ENCODE results near the gene MAL.

MAL gene

DNA sequence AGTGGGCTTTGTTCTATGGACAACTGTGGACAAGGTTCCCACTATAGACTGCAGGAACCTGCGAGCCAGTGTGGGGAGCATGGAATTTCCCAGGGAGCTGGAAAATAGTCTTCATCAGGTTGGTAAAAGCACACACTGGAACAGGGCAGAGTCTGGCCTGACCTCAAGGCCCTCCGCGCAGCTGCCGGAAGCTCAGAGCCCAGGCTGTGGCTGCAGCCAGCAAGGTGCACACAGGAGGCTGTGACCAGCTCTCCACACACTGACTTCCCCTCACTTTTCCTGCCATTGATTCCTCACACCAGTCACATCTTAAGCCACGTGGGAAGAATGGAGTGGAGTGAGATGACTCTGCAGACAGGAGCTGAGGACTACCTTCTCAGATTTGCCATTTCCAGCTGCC is 19.1 kb downstream of the MAL start:
- no peak for DNase-seq (ENCODE audit: low read depth)
- TF ChIP-seq, protein P1, sequence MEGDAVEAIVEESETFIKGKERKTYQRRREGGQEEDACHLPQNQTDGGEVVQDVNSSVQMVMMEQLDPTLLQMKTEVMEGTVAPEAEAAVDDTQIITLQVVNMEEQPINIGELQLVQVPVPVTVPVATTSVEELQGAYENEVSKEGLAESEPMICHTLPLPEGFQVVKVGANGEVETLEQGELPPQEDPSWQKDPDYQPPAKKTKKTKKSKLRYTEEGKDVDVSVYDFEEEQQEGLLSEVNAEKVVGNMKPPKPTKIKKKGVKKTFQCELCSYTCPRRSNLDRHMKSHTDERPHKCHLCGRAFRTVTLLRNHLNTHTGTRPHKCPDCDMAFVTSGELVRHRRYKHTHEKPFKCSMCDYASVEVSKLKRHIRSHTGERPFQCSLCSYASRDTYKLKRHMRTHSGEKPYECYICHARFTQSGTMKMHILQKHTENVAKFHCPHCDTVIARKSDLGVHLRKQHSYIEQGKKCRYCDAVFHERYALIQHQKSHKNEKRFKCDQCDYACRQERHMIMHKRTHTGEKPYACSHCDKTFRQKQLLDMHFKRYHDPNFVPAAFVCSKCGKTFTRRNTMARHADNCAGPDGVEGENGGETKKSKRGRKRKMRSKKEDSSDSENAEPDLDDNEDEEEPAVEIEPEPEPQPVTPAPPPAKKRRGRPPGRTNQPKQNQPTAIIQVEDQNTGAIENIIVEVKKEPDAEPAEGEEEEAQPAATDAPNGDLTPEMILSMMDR (IDR thresholded peaks at IDR 0.05; ENCODE audit: control insufficient read depth, insufficient read depth, low read depth, low read length, missing control alignments) = no peak

DNA sequence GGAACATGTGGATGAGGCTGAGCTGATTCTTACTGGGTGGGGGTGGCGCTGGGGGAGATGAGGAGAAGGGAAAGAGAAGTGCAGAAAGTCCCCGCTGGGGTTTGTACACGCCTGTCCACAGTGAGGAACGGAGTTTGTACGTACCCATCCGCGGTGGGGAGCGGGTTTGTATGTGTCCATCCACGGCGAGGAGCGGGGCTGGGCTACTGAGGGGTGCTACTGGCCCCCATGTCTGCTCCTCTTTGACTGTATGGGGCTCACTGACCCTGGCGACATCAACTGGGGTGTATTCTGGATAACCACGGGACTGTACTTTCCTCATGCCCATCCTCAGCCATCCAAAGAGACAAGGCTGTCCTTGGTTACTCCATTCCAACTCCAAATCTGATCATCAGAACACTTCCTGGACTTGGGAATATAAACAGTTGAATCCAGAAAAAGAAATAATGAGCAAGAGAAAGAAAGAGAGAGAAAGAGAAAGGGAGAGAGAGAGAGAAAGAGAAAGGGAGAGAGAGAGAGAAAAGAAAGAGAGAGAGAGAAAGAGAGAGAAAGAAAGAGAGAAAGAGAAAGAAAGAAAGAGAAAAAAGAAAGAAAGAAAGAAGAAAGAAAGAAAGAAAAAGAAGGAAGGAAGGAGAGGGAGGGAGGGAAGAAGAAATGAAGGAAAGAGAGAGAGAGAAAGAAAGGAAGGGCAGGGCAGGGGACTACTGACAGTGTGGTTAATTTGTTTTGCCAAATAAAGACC is 21.0 kb downstream of the MAL start:
- DNase-seq (ENCODE audit: low read depth) = no peak
- H3K4me3 ChIP-seq (ENCODE audit: control insufficient read depth, low read depth, low read length) = no peak overlapping the region
- TF ChIP-seq, protein P1 (IDR thresholded peaks at IDR 0.05; ENCODE audit: control insufficient read depth, insufficient read depth, low read depth, low read length, missing control alignments) = no peak

More for the DNA sequence above, 19.1 kb downstream of the MAL start:
- no peak overlapping the region for H3K4me3 ChIP-seq (ENCODE audit: control insufficient read depth, low read depth, low read length)

DNA sequence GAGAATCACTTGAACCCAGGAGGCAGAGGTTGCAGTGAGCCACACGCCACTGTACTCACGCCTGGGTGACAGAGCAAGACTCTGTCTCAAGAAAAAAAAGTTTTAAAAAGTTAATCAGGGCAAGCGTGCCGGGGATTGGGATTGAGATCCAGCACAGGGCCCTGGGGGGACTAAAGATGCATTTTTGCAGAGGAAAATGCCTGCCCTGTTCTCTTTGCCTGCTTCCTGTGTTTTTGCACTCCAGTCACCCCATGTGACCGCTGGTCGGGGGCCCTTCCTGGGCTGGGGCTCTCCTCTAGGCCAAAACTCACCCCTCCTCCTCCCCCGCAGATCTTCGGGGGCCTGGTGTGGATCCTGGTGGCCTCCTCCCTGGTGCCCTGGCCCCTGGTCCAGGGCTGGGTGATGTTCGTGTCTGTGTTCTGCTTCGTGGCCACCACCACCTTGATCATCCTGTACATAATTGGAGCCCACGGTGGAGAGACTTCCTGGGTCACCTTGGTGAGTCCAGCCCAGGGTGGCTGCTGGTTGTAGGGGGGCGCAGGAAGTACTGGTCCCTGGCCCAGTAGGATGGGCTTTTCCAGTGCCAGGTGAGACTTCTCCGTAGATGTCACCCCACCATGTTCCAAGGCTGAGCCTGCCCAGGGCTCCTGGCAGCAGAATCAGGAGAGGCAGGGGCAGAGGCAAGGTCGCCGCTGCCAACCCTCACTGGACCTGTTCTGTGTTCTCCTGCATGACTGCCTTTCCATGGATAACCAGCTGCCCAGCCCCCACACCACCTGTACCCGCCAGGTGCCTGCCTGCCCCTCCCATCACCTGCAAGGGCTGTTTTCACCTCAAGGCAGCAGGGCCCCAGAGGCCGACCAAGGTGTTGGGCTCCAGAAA is 22.4 kb downstream of the MAL start:
- H3K4me3 ChIP-seq (ENCODE audit: control insufficient read depth, low read depth, low read length) = no peak overlapping the region
- no peak for DNase-seq (ENCODE audit: low read depth)
- TF ChIP-seq, protein P1 (IDR thresholded peaks at IDR 0.05; ENCODE audit: control insufficient read depth, insufficient read depth, low read depth, low read length, missing control alignments) = no peak

DNA sequence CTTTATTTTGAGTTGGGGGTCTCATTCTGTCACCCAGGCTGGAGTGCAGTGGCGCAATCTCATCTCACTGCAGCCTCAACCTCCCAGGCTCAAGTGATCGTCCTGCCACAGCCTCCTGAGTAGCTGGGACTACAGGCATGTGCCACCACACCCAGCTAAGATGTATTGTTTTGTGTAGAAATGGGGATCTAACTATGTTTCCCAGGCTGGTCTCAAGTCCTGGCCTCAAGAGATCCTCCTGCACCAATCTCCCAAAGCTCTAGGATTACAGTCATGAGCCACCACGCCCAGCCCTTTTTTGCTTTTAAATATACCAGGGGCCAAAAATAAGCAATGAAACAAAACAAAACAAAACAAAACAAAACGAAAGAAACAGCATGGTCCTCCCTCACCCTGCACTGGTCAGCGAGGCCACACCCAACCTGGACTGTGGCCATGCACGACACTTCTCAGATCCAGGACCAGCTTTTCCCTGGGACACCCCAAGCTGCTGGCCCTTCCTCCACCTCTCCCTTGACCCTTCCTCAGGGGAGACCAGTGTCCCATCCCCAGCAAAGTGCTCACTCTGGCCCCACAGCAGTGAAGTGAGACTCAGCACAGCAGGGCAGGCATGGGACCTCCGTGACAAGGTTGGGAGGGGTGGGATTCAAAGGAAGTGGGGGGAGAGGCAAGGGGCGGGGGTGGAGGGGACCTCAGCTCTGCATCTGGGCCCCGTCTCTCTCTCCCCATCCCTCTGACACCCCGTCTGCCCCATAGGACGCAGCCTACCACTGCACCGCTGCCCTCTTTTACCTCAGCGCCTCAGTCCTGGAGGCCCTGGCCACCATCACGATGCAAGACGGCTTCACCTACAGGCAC is 23.5 kb downstream of the MAL start:
- no peak overlapping the region for H3K4me3 ChIP-seq (ENCODE audit: control insufficient read depth, low read depth, low read length)
- no peak for DNase-seq (ENCODE audit: low read depth)
- TF ChIP-seq, protein P1 (IDR thresholded peaks at IDR 0.05; ENCODE audit: control insufficient read depth, insufficient read depth, low read depth, low read length, missing control alignments) = no peak

DNA sequence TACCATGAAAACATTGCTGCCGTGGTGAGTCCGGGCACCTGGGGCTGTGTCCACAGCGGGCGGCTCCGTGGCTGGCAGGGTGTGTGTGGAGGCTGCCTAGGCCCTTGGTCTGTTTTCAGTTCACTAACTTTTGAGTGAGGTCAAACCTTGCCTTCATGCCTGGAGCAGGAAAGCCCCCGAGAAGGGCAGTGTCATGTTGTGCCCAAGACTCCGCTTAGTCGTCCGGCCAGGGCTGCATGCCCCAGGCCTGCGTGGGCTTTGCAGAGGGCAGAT is 24.1 kb downstream of the MAL start:
- TF ChIP-seq, protein P1 (IDR thresholded peaks at IDR 0.05; ENCODE audit: control insufficient read depth, insufficient read depth, low read depth, low read length, missing control alignments) = no peak

DNA sequence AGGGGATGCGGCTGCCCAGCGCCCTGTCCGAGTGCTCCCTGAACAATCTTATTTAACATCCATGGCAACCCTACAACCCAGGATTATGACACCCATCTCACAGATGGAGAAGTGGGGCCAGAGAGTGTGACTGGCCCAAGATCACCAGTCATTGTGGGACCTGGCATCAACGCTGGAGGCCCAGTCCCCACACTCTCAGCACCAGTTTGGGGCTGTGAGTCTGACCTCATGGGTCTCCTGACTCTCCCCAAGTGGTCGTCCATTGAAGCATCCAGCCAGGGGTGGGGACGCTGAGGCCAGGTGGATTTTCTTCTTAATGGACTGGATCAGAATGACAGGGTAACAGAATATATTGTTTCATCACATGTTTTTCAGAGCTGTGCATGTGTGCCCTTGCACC is 24.5 kb downstream of the MAL start:
- DNase-seq (ENCODE audit: low read depth) = no peak
- TF ChIP-seq, protein P1 (IDR thresholded peaks at IDR 0.05; ENCODE audit: control insufficient read depth, insufficient read depth, low read depth, low read length, missing control alignments) = no peak
- no peak overlapping the region for H3K4me3 ChIP-seq (ENCODE audit: control insufficient read depth, low read depth, low read length)

More for the DNA sequence above, 24.1 kb downstream of the MAL start:
- H3K4me3 ChIP-seq (ENCODE audit: control insufficient read depth, low read depth, low read length) = no peak overlapping the region
- no peak for DNase-seq (ENCODE audit: low read depth)
